ENCODE measurements around the gene KCNF1. TPM values are rescaled to one million over a fixed set of nuclear protein-coding genes. Genes with fewer than 3 reads are reported as not detected.

The KCNF1 gene
- total RNA-seq, 1 experiment from 2014 or later: 1.2 TPM

DNA sequence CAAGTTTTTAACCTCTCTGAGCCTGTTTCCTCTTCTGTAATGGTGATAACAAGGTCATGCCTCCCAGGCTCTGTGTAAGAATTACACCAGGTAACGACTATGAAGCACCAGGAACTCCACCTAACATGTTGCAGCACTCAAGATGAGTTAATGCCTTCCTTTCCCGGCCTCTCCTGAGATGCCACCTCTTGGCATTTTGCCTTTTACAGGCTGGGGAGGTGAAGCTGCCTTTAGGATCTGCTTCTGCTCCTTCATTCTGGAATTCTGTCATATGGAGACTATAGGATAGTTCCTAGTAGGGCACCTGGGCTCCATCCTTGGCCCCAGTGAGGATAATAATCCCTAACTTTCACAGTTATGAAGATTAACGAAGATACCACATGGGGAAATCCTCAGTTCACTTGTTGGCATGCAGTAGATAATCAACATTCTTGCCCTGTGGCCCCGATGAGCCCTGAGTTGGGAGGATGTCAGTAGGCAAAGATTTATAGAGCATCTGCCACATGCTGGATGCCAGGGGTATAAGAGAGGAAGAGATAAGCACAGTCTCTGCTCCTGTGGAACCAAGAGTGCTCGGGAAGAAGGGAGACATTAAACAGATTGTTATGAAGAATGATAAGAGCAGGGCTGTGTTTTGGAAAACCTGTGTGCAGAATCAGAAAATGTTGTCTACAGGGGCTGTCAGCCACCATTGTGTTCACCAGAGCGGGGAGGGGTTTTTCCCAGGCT is 43.9 kb upstream of the KCNF1 start:
- ChIA-PET CTCF (interaction anchor here (1.1 to 1.3 kb wide), 2 partner anchors 35 to 42 kb away, joined by 4 to 11 read pairs; no protein-coding TSS in a partner anchor), POLR2A (no interaction called here)
- peaks cover 7% of the 10 kb centered on the region for H3K36me3 Mint-ChIP-seq

More for the DNA sequence above, 43.9 kb upstream of the KCNF1 start:
- H3K9me3 Mint-ChIP-seq: peaks cover 11% of the 10 kb centered on the region
- no peak for TF ChIP-seq RORB (CRISPR knock-in tag; IDR thresholded peaks at IDR 0.05)
- no peak for TF ChIP-seq NR3C1 (CRISPR knock-in tag; conservative IDR thresholded peaks at IDR 0.05; ENCODE audit: low read depth)
- TF ChIP-seq SMAD4 (CRISPR knock-in tag; IDR thresholded peaks at IDR 0.05): no peak
- no peak for TF ChIP-seq OVOL2 (CRISPR knock-in tag; IDR thresholded peaks at IDR 0.05; ENCODE audit: borderline replicate concordance)
- no peak for TF ChIP-seq ELF4 (CRISPR knock-in tag; IDR thresholded peaks at IDR 0.05; ENCODE audit: low read depth)
- TF ChIP-seq, protein P1, sequence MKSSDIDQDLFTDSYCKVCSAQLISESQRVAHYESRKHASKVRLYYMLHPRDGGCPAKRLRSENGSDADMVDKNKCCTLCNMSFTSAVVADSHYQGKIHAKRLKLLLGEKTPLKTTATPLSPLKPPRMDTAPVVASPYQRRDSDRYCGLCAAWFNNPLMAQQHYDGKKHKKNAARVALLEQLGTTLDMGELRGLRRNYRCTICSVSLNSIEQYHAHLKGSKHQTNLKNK (CRISPR knock-in tag; IDR thresholded peaks at IDR 0.05): no peak
- TF ChIP-seq ZNF281 (CRISPR knock-in tag; IDR thresholded peaks at IDR 0.05): no peak
- TF ChIP-seq ZBTB21 (CRISPR knock-in tag; IDR thresholded peaks at IDR 0.05; ENCODE audit: borderline replicate concordance): no peak
- no peak for TF ChIP-seq CREB1 (CRISPR knock-in tag; IDR thresholded peaks at IDR 0.05)
- no peak for TF ChIP-seq GABPB1 (CRISPR knock-in tag; IDR thresholded peaks at IDR 0.05)
- TF ChIP-seq, protein P2, sequence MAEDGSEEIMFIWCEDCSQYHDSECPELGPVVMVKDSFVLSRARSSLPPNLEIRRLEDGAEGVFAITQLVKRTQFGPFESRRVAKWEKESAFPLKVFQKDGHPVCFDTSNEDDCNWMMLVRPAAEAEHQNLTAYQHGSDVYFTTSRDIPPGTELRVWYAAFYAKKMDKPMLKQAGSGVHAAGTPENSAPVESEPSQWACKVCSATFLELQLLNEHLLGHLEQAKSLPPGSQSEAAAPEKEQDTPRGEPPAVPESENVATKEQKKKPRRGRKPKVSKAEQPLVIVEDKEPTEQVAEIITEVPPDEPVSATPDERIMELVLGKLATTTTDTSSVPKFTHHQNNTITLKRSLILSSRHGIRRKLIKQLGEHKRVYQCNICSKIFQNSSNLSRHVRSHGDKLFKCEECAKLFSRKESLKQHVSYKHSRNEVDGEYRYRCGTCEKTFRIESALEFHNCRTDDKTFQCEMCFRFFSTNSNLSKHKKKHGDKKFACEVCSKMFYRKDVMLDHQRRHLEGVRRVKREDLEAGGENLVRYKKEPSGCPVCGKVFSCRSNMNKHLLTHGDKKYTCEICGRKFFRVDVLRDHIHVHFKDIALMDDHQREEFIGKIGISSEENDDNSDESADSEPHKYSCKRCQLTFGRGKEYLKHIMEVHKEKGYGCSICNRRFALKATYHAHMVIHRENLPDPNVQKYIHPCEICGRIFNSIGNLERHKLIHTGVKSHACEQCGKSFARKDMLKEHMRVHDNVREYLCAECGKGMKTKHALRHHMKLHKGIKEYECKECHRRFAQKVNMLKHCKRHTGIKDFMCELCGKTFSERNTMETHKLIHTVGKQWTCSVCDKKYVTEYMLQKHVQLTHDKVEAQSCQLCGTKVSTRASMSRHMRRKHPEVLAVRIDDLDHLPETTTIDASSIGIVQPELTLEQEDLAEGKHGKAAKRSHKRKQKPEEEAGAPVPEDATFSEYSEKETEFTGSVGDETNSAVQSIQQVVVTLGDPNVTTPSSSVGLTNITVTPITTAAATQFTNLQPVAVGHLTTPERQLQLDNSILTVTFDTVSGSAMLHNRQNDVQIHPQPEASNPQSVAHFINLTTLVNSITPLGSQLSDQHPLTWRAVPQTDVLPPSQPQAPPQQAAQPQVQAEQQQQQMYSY (CRISPR knock-in tag; IDR thresholded peaks at IDR 0.05): no peak
- no peak for TF ChIP-seq FOXP4 (CRISPR knock-in tag; IDR thresholded peaks at IDR 0.05)
- no peak for TF ChIP-seq ZNF317 (CRISPR knock-in tag; IDR thresholded peaks at IDR 0.05; ENCODE audit: borderline replicate concordance, low read depth)
- no peak for TF ChIP-seq JAZF1 (CRISPR knock-in tag; IDR thresholded peaks at IDR 0.05)
- no peak for TF ChIP-seq ZNF121 (CRISPR knock-in tag; IDR thresholded peaks at IDR 0.05)
- no peak for TF ChIP-seq ZNF396 (CRISPR knock-in tag; IDR thresholded peaks at IDR 0.05; ENCODE audit: borderline replicate concordance)
- H3K4me3 Mint-ChIP-seq: no peak overlapping the region
- H3K27me3 Mint-ChIP-seq (ENCODE audit: low read depth): no peaks in the 10 kb centered on the region
- H3K27ac Mint-ChIP-seq: no peak overlapping the region
- DNase-seq (ENCODE audit: low spot score): no peak
- H3K4me1 Mint-ChIP-seq: peaks cover 4% of the 10 kb centered on the region
- no peak for ATAC-seq
